PC-9 (cell line): ENCODE results near the gene SLC16A14.

Source experiments
- CTCF ChIP-seq: fragments of 200-600 bp; sonication (generic); conservative IDR thresholded peaks from 2 replicates; pipeline ENCODE4 v1.6.1; 2017; ENCODE audit warnings: mixed run types, antibody characterized with exemption, mild to moderate bottlenecking, moderate library complexity
- EZH2 ChIP-seq: fragments of 200-600 bp; sonication (generic); IDR thresholded peaks from 2 replicates; pipeline ENCODE4 v1.8.0; 2017; ENCODE audit warnings: antibody characterized with exemption, low read depth

- TF ChIP-seq CTCF, result no peak
- no peak for TF ChIP-seq EZH2
These were observed 58.2 kb downstream of the SLC16A14 start for GRCh38 chr2:230010501-230010900.
